Measurements from ENCODE around the gene EPHB4.

DNA sequence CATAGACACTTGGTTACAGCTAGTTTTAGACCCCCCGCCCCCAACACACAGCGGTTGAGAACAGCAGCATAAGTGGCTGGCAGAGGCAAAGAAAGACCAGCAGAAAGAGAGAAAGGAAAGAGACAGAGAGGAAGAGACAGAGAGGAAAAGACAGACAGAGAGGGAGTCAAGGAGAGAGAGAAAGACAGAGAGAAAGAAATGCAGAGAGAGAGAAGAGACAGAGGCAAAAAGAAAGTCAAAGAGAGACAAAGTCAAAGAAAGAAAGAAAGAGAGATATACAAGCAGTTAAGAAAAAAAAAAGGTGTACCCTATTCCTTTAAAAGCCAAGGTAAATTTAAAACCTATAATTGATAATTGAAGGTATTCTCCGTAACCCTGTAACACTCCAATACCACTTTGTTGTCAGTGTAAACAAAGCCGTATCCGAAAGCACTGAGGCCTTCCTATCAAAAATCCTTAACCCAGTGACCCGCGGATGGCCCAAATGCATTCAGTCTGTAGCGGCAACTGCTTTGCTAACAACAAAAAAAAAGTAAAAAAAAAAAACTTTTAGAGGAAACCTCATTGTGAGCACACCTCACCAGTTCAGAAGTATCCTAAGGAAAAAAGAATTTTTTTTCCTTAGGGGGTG is 13.3 kb upstream of the EPHB4 start:
- TF ChIP-seq SCRT1 (tag by site-specific recombination; IDR thresholded peaks at IDR 0.05; ENCODE audit: borderline replicate concordance) (no peak), GLI4 (tag by site-specific recombination; IDR thresholded peaks at IDR 0.05) (no peak), OVOL3 (tag by site-specific recombination; IDR thresholded peaks at IDR 0.05) (no peak), ZEB2 (tag by site-specific recombination; IDR thresholded peaks at IDR 0.05) (no peak), ZNF302 (tag by site-specific recombination; IDR thresholded peaks at IDR 0.05; ENCODE audit: low read depth) (no peak), SALL2 (tag by site-specific recombination; IDR thresholded peaks at IDR 0.05; ENCODE audit: borderline replicate concordance) (no peak), ZNF274 (IDR thresholded peaks at IDR 0.05; ENCODE audit: low read length) (no peak), ZNF274 (tag by site-specific recombination; IDR thresholded peaks at IDR 0.05; ENCODE audit: borderline replicate concordance) (no peak)
- TF ChIP-seq, protein P1, sequence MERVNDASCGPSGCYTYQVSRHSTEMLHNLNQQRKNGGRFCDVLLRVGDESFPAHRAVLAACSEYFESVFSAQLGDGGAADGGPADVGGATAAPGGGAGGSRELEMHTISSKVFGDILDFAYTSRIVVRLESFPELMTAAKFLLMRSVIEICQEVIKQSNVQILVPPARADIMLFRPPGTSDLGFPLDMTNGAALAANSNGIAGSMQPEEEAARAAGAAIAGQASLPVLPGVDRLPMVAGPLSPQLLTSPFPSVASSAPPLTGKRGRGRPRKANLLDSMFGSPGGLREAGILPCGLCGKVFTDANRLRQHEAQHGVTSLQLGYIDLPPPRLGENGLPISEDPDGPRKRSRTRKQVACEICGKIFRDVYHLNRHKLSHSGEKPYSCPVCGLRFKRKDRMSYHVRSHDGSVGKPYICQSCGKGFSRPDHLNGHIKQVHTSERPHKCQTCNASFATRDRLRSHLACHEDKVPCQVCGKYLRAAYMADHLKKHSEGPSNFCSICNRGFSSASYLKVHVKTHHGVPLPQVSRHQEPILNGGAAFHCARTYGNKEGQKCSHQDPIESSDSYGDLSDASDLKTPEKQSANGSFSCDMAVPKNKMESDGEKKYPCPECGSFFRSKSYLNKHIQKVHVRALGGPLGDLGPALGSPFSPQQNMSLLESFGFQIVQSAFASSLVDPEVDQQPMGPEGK (tag by site-specific recombination; IDR thresholded peaks at IDR 0.05) = no peak
- TF ChIP-seq, protein P2, sequence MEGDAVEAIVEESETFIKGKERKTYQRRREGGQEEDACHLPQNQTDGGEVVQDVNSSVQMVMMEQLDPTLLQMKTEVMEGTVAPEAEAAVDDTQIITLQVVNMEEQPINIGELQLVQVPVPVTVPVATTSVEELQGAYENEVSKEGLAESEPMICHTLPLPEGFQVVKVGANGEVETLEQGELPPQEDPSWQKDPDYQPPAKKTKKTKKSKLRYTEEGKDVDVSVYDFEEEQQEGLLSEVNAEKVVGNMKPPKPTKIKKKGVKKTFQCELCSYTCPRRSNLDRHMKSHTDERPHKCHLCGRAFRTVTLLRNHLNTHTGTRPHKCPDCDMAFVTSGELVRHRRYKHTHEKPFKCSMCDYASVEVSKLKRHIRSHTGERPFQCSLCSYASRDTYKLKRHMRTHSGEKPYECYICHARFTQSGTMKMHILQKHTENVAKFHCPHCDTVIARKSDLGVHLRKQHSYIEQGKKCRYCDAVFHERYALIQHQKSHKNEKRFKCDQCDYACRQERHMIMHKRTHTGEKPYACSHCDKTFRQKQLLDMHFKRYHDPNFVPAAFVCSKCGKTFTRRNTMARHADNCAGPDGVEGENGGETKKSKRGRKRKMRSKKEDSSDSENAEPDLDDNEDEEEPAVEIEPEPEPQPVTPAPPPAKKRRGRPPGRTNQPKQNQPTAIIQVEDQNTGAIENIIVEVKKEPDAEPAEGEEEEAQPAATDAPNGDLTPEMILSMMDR (tag by site-specific recombination; IDR thresholded peaks at IDR 0.05) = no peak
